ENCODE data around the gene SORCS2. TPM values are rescaled to one million over a fixed set of nuclear protein-coding genes. Genes with fewer than 3 reads are reported as not detected.

Gene SORCS2
- total and polyA plus RNA-seq, 2 donors (not counting 1 experiment from before 2014, with no cell fraction given) = not detected

DNA sequence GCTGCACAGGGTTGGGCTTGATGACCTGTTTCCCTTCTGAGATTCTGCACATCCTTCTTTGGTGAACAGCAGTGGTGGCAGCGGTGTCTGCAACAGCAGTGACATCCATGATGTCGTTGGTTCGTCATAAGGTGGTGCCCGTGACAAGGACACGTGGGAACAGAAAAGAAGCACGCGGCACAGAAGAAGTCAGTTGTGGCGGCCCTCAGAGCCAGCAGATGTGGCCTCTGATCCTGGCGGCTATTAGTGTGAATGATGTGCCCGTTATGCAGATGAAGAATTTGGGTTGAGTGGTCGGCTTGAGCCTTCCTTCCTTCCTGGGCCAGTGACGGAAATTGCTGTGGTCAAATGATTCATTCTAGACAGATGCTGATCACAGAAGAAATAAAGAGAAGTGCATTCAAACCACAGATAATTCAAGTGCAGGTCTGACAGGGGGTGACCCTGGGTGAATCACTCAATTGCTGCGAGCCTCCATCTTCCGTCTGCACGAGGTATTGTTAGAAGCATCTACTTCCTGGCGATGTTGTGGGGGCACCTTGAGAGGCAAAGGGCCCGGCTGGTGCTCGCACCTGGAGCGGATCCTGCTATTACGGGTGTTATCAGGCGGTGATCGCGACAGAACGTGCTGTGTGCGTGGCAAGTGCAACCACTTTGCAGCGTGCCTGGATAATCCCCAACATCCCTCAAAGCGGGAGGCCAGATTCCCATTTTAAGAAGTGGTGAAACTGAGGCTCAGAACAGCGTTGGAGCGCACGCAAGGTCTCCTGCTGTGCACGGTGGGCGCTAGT, 457.6 kb downstream of the SORCS2 start:
- Histone ChIP-seq H4K20me1 (ENCODE audit: control insufficient read depth, insufficient read depth, low read length, poor library complexity, severe bottlenecking) (no peaks in the 10 kb centered on the region), H3K4me1 (ENCODE audit: control insufficient read depth in 2 of 2, insufficient read depth in 2 of 2, low read length in 2 of 2) (peaks cover 0 to 6% of the 10 kb centered on the region in 2 donors), H3K4me2 (replicated peaks; ENCODE audit: low read depth, low read length, poor library complexity, severe bottlenecking) (no peak overlapping the region), H3K27ac (ENCODE audit: low read length in 2 of 2) (no peak overlapping the region), H3K9me3 (ENCODE audit: control extremely low read depth in 1 of 3, control insufficient read depth in 2 of 3, insufficient read depth in 1 of 3, low read length in 2 of 3) (peaks cover 0 to 13% (median 0%) of the 10 kb centered on the region in 3 donors), H3K79me2 (ENCODE audit: control insufficient read depth, insufficient read depth, low read length) (no peaks in the 10 kb centered on the region), H3K9ac (ENCODE audit: low read length) (no peak overlapping the region), H3K4me3 (ENCODE audit: control extremely low read depth in 1 of 5, extremely low read depth in 1 of 5, insufficient read depth in 1 of 5, low read depth in 2 of 5, low read length in 4 of 5) (no peak overlapping the region), H3K36me3 (replicated peaks in 1 of 2; ENCODE audit: control extremely low read depth in 1 of 2, control insufficient read depth in 1 of 2, extremely low read depth in 1 of 2, insufficient read depth in 2 of 2, low read length in 1 of 2) (no peaks in the 10 kb centered on the region), H3K27me3 (replicated peaks in 1 of 4; ENCODE audit: control extremely low read depth in 1 of 4, control insufficient read depth in 3 of 4, insufficient read depth in 4 of 4, low read length in 3 of 4) (peaks cover 0 to 4% (median 1%) of the 10 kb centered on the region in 4 experiments), H2AFZ (ENCODE audit: insufficient read depth, low read depth, low read length, poor library complexity, severe bottlenecking) (peak overlapping the region; percentile 68)
- intact Hi-C loops (cut with micrococcal nuclease) = no loop called here
- Mint-ChIP-seq H3K27me3 (peaks cover 12% of the 10 kb centered on the region), H3K27ac (no peak overlapping the region), H3K9me3 (ENCODE audit: insufficient read depth) (no peaks in the 10 kb centered on the region), H3K4me1 (peaks cover 13% of the 10 kb centered on the region), H3K4me3 (no peak overlapping the region)
- DNase-seq (peak; percentile 13), ATAC-seq (ENCODE audit: low read depth) (peak; percentile 14)
- POLR2A ChIA-PET = no interaction called here
- 20% methylated on average over 30 of the region's 32 CpGs for WGBS (ENCODE audit: insufficient coverage)
- TF ChIP-seq, protein P1, sequence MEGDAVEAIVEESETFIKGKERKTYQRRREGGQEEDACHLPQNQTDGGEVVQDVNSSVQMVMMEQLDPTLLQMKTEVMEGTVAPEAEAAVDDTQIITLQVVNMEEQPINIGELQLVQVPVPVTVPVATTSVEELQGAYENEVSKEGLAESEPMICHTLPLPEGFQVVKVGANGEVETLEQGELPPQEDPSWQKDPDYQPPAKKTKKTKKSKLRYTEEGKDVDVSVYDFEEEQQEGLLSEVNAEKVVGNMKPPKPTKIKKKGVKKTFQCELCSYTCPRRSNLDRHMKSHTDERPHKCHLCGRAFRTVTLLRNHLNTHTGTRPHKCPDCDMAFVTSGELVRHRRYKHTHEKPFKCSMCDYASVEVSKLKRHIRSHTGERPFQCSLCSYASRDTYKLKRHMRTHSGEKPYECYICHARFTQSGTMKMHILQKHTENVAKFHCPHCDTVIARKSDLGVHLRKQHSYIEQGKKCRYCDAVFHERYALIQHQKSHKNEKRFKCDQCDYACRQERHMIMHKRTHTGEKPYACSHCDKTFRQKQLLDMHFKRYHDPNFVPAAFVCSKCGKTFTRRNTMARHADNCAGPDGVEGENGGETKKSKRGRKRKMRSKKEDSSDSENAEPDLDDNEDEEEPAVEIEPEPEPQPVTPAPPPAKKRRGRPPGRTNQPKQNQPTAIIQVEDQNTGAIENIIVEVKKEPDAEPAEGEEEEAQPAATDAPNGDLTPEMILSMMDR (IDR thresholded peaks at IDR 0.05) = no peak
- TF ChIP-seq EZH2 (IDR thresholded peaks at IDR 0.05; ENCODE audit: borderline replicate concordance, insufficient read depth, low read depth, low read length, poor library complexity, severe bottlenecking) = no peak
- CTCF ChIA-PET = no interaction called here
